Spleen (tissue), 11 donors: Measurements from ENCODE around the gene RBM38. TPM values are rescaled to one million over a fixed set of nuclear protein-coding genes. Genes with fewer than 3 reads are reported as not detected.

ENCODE experiments used
- DNase-seq: peaks from one replicate; pipeline ENCODE4 v3.0.0-alpha.2; 2020
- H3K27ac ChIP-seq, 8 donors: fragments of 200-600 bp; sonication (generic) in 7 of 8; 1 replicate in 4 of 8; 2 replicates in 4 of 8; pipeline versions ENCODE4 v1.5.0 to v1.8.0; 2016 to 2021; ENCODE audit warnings: inconsistent platforms in 4 of 8, mild to moderate bottlenecking in 4 of 8, moderate library complexity in 1 of 8
- H3K27me3 ChIP-seq, 7 donors: fragments of 200-600 bp; sonication (generic) in 6 of 7; replicated peaks in 1 of 7; 1 replicate in 4 of 7; 2 replicates in 3 of 7; pipeline versions ENCODE4 v1.5.0 to v1.8.0; 2016 to 2021; ENCODE audit warnings: inconsistent platforms in 3 of 7, mild to moderate bottlenecking in 1 of 7
- H3K36me3 ChIP-seq, 6 donors: fragments of 200-600 bp; sonication (generic) in 5 of 6; 1 replicate in 4 of 6; 2 replicates in 2 of 6; pipeline versions ENCODE4 v1.5.0 to v1.8.0; 2016 to 2021; ENCODE audit warnings: inconsistent platforms in 2 of 6
- H3K4me1 ChIP-seq, 6 donors: fragments of 200-600 bp; sonication (generic) in 5 of 6; 1 replicate in 3 of 6; 2 replicates in 3 of 6; pipeline versions ENCODE4 v1.5.0 to v1.8.0; 2016 to 2021; ENCODE audit warnings: inconsistent platforms in 3 of 6
- H3K4me3 ChIP-seq, 8 donors: fragments of 200-600 bp; sonication (generic) in 7 of 8; 1 replicate in 4 of 8; 2 replicates in 4 of 8; pipeline versions ENCODE4 v1.5.0 to v1.8.0; 2016 to 2021; ENCODE audit warnings: inconsistent platforms in 4 of 8, mild to moderate bottlenecking in 4 of 8, moderate library complexity in 2 of 8
- H3K9me3 ChIP-seq, 8 donors: fragments of 200-600 bp; sonication (generic) in 7 of 8; 1 replicate in 4 of 8; 2 replicates in 4 of 8; pipeline versions ENCODE4 v1.5.0 to v1.8.0; 2016 to 2021; ENCODE audit warnings: inconsistent platforms in 4 of 8
- POLR2A ChIP-seq, 3 donors: fragments of 450-650 bp; IDR thresholded peaks; one replicate each; pipeline ENCODE4 v1.5.1; 2017; ENCODE audit warnings: antibody characterized with exemption in 3 of 3, mild to moderate bottlenecking in 1 of 3
- POLR2AphosphoS5 ChIP-seq, 3 donors: sonication (generic); formaldehyde crosslinking; IDR thresholded peaks; one replicate each; pipeline ENCODE4 v1.5.1; 2017; ENCODE audit warnings: antibody characterized with exemption in 3 of 3
- WGBS, 5 donors: extraction: QIAGEN DNeasy Blood & Tissue Kit in 3 of 5; methylation state at CpG; one replicate each; pipeline versions ENCODE4 v1.1.5 to v1.1.7; 2013 to 2018; 5-methylcytosine and 5-hydroxymethylcytosine counted together
- intact Hi-C: fragments of 100-400 bp; cut with DNase I; formaldehyde crosslinking; loops from one replicate; pipeline ENCODE4 v1.15.0; 2023; ENCODE audit warnings: low total_unique reads
- polyA plus RNA-seq, 3 donors: library from polyadenylated mRNA; stranded (reverse); fragments of 200-250 nt; gene quantifications; one replicate each; pipeline ENCODE4 v1.2.1, GENCODE V29; 2013
- total RNA-seq, 7 donors: library from RNA; depleted of rRNA in 3 of 7; stranded (reverse); fragments of >200 nt in 3 of 7; fragmentation: NEBNext Ultra II Directional in 4 of 7; extraction: Animal tissue kit (Norgen Biotek cat#: 25700) in 4 of 7; gene quantifications; one replicate each; pipeline versions ENCODE4 v1.1.0 to v1.2.1, GENCODE V29; 2016 to 2021
- TF ChIP-seq, protein P1 (sequence below), 11 experiments: fragments of 200-600 bp in 7 of 11; fragments of 450-650 bp in 4 of 11; sonication (generic) in 4 of 11; IDR thresholded peaks in 8 of 11; conservative IDR thresholded peaks in 3 of 11; 1 replicate in 7 of 11; 2 replicates in 4 of 11; pipeline versions ENCODE4 v1.4.0 to v1.8.0; 2016 to 2021; ENCODE audit warnings: antibody characterized with exemption in 11 of 11, inconsistent platforms in 4 of 11, mild to moderate bottlenecking in 1 of 11
- donor health status: healthy with polysubstance abuse.
- donor health status: DM: no; HTN: no; CAD: no; lungs with moderate emphysema.
- donor health status: DM: no; HTN: no; CAD: no.
- donor health status: Bipolar disorder and iron deficiency.
- donor health status: healthy.
- donor health status: DM: no; HTN: no; CAD: no.
- donor health status: DM: yes; HTN: yes; CAD: no.

RBM38 gene
- total and polyA plus RNA-seq, 10 donors: 48.6 to 120 (median 65.8) TPM

DNA sequence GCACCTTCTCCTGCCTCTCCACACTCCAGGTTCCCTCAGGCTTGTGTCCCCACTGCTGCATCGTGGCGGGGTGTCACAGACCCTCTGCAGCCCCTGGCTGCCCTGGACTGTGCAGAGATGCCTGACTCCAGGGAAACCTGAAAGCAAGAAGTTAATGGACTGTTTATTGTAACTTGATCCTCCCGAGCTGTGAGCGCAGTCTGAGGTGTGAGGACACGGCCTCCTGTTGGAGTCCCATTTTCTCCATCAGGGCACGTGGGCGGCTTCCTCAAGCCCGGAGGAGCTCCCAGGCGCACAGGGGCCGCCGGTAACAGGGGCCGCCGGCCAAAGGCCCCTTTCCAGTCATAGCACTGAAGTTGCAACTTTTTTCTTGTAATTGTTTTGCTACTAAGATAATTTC is 16.9 kb downstream of the RBM38 start:
- H3K27ac ChIP-seq: no peak overlapping the region
- TF ChIP-seq, protein P1, sequence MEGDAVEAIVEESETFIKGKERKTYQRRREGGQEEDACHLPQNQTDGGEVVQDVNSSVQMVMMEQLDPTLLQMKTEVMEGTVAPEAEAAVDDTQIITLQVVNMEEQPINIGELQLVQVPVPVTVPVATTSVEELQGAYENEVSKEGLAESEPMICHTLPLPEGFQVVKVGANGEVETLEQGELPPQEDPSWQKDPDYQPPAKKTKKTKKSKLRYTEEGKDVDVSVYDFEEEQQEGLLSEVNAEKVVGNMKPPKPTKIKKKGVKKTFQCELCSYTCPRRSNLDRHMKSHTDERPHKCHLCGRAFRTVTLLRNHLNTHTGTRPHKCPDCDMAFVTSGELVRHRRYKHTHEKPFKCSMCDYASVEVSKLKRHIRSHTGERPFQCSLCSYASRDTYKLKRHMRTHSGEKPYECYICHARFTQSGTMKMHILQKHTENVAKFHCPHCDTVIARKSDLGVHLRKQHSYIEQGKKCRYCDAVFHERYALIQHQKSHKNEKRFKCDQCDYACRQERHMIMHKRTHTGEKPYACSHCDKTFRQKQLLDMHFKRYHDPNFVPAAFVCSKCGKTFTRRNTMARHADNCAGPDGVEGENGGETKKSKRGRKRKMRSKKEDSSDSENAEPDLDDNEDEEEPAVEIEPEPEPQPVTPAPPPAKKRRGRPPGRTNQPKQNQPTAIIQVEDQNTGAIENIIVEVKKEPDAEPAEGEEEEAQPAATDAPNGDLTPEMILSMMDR (IDR thresholded peaks at IDR 0.05 in 8 of 11, conservative IDR thresholded peaks at IDR 0.05 in 3 of 11): no peak
- no peak for TF ChIP-seq POLR2A (IDR thresholded peaks at IDR 0.05)
- TF ChIP-seq POLR2AphosphoS5 (IDR thresholded peaks at IDR 0.05): no peak
- whole genome bisulfite sequencing, 5 donors: 88 to 91% (median 89%) methylated on average over 13 of the region's 13 CpGs

GRCh38 chr20:57408536-57409233 is 17.5 kb downstream of the RBM38 start:
- intact Hi-C loops: no loop called here

More for the DNA sequence above, 16.9 kb downstream of the RBM38 start:
- Histone ChIP-seq H3K9me3 (no peaks in the 10 kb centered on the region), H3K4me1 (peaks cover 0 to 97% (median 44%) of the 10 kb centered on the region in 6 donors), H3K4me3 (no peak overlapping the region), H3K27me3 (no peaks in the 10 kb centered on the region), H3K36me3 (peaks cover 6 to 77% (median 75%) of the 10 kb centered on the region in 6 donors)
- intact Hi-C loops: no loop called here
- peak; percentile 63 for DNase-seq

GRCh38 chr20:57409316-57409671 is 18.1 kb downstream of the RBM38 start:
- Histone ChIP-seq H3K27me3 (no peaks in the 10 kb centered on the region), H3K36me3 (peaks cover 6 to 65% (median 64%) of the 10 kb centered on the region in 6 donors), H3K4me3 (no peak overlapping the region), H3K27ac (peak overlapping the region in 1 of 8 donors; percentile 38), H3K4me1 (peaks cover 0 to 86% (median 32%) of the 10 kb centered on the region in 6 donors), H3K9me3 (no peaks in the 10 kb centered on the region)
- 79 to 87% (median 81%) methylated on average over 16 of the region's 16 CpGs for WGBS, 5 donors
- DNase-seq: peak; percentile 64
- intact Hi-C loops: no loop called here
- TF ChIP-seq POLR2AphosphoS5 (IDR thresholded peaks at IDR 0.05) (peak in 1 of 3 donors; percentile 42), POLR2A (IDR thresholded peaks at IDR 0.05) (no peak)

More at GRCh38 chr20:57408536-57409233, 17.5 kb downstream of the RBM38 start:
- Histone ChIP-seq H3K36me3 (peaks cover 6 to 71% (median 70%) of the 10 kb centered on the region in 6 donors), H3K27me3 (no peaks in the 10 kb centered on the region), H3K4me1 (peaks cover 0 to 92% (median 39%) of the 10 kb centered on the region in 6 donors), H3K4me3 (no peak overlapping the region), H3K27ac (no peak overlapping the region), H3K9me3 (no peaks in the 10 kb centered on the region)
- DNase-seq: peak; percentile 71
- 85 to 89% (median 87%) methylated on average over 27 to 29 of the region's 29 CpGs for WGBS, 5 donors
- TF ChIP-seq POLR2A (IDR thresholded peaks at IDR 0.05): no peak
- peak in 2 of 3 donors; percentile 36 to 43 for TF ChIP-seq POLR2AphosphoS5 (IDR thresholded peaks at IDR 0.05)
- TF ChIP-seq, protein P1 (IDR thresholded peaks at IDR 0.05 in 8 of 11, conservative IDR thresholded peaks at IDR 0.05 in 3 of 11): no peak

GRCh38 chr20:57409672-57410397 is 18.6 kb downstream of the RBM38 start:
- peaks cover 3 to 60% (median 58%) of the 10 kb centered on the region in 6 donors for H3K36me3 ChIP-seq
- TF ChIP-seq POLR2A (IDR thresholded peaks at IDR 0.05) (no peak), POLR2AphosphoS5 (IDR thresholded peaks at IDR 0.05) (peak in 1 of 3 donors; percentile 24)
- 42 to 62% (median 60%) methylated on average over 13 to 14 of the region's 14 CpGs for WGBS, 5 donors
- H3K4me3 ChIP-seq: no peak overlapping the region
- peak overlapping the region in 2 of 8 donors; percentile 28 to 38 for H3K27ac ChIP-seq
- H3K9me3 ChIP-seq: no peaks in the 10 kb centered on the region
- DNase-seq: peak; percentile 69
- peaks cover 0 to 85% (median 31%) of the 10 kb centered on the region in 6 donors for H3K4me1 ChIP-seq
- H3K27me3 ChIP-seq: no peaks in the 10 kb centered on the region
- intact Hi-C loops: no loop called here
